CD4-positive, alpha-beta T cell treated with Interleukin-1 beta for 1 hour (primary cell): ENCODE measurements around the gene IPPK.

Experiments
- DNase-seq, 2 donors: peaks; one replicate each; pipeline ENCODE4 v3.0.0-alpha.2; 2020 to 2022

IPPK gene

DNA sequence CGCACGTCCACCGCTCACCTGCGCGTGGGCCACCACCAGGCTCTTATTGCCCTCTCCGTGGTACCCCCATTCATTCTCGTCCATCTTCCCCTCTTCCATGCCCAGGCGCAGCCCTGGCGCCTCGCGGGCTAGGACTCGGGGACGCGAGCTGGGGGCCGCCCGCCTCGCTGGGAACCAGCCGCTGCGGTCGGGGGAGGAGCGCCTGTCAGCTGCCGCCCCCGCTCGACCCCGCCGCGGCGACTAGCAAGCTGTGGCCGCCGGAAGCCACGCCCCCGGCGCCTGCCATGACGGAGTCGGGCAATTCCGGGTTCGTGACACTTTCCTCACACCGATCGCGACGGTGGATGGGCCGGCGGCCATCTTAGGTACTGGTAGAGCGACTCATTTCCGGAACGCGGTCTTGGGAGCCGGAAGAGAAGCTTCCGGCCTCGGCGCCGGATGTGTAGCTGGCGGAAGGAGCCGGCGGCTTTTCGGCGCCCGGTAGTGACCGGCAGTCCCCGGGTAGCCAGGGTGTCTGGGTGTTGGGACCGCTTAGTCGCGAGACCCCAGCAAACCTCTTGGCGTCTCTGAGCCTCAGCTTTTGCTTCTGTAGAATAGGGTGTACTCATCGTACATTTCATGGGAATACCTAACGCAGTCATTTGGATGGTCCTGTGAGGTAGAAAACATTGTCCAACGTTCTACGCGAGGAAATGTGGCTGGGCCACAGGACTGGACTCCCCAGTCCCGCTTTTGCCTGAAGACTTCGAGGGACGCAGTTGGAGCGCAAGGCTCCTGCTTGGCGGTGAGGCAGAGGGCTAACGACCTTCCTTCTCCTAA lies at the start of gene IPPK:
TSS of gene IPPK (minus strand) at position 242 of the 819 bp plus-strand sequence. CDS start at position 99, 143 bp downstream.
- peak; percentile 98 for DNase-seq

DNA sequence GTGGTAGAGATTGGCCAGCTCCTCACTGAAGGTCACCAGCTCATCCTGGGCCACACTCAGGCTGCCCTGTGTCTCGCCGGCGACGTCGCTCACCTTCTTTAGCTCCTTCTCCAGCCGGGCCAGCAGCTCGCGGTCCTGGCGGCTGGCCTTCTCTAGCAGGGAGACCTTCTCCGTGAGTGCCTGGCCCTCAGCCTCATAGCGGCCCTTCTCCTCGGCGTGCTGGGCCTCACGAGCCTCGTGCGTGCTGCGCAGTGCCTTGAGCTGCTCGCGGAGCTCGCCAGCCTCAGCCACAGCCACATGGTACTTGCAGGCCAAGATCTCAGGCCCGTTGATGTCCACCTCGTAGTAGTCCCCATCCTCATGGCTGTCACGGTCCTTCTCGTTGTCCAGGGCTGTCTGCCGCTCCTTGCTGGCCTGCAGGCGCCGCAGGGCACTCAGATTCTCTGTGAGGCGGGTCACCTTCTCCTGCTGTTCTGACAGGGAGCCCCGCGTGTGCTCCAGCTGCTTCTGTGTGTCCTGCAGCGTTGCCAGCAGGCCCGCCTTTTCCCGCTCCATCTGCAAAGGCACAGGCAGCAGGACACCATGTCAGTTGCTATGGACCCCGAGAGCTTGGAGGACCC lies 49.2 kb upstream of the IPPK start:
- DNase-seq = no peak

GRCh38 chr9:92718086-92719001 lies 48.4 kb upstream of the IPPK start:
- DNase-seq = no peak

- no peak for DNase-seq
Measured at GRCh38 chr9:92717201-92718085, 47.5 kb upstream of the IPPK start.

DNA sequence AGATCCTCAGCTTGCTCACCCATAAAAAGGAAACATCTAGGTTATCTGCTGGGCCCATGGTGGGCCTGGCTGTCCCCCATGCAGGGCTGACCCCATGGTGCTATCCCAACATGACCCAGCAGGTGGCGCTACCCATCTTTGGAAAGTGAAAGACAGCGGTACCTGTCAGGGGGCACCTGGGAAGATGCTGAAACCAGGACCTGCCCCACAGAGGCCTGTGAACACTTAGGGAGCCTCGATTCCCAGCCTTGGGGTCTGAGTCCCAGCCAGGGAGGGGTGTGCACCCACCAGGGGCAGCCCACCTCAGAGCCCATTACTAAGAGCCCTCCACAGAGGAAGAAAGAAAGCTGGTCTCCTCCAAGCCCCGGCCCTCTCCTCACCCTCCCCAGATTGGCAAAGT lies 46.6 kb upstream of the IPPK start:
- peak; percentile 70 to 80 for DNase-seq

DNA sequence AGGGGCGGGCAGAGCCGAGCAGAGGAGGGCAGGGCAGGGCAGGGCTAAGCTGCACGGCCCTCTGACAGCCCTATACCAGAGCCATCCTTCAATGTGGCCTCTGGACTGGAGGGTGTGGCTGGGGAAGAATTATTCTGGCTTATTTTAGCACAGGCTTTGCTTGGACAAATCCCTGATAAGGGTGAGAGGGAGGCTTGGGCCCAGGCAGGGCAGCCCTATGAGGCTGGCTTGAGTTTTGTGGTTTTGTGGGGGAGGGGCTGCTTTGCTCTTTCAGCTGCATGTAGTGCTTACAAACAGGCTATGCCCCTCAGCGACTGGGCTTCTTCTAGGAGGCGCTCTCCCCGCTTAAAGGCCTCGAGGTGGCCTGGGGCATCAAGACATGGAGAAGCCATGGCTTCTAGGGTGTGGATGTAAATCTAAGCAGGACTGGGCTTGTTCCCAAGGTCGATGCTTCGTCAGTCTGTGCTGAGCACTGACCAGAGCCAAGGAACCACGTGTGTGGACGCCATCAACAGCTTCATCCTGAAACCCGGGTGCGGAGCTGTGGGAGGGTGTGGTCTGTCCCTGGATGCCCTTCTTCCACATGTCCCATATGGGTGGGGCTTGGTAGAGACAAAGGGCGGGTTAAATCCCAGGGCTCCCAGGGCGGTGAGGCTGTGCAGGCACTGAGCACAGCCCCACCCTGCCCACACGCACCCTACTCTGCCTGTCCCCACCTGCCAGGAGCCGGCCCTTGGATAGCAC lies 45.7 kb upstream of the IPPK start:
- no peak for DNase-seq

- DNase-seq = no peak
Measured at GRCh38 chr9:92714787-92715487, 45.0 kb upstream of the IPPK start.

DNA sequence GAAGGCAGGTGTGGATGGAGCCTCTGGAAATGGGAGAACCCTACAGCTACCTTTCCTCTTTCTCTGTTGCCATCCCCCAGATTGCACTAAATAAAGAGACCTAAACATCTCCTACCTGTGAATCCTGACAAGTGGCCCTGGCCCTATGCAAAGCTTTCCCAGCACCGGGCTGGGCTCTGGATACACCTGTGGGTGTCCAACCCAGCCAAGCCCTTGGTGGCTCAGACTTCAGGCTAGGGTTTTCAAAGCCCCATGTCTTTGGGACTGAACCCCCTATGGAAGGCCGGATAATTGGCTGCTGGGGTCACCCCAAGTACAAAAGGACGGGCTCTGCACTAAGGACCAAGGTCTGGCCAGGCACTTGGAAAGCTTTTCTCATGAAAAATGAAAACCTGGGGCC lies 44.1 kb upstream of the IPPK start:
- no peak for DNase-seq

DNA sequence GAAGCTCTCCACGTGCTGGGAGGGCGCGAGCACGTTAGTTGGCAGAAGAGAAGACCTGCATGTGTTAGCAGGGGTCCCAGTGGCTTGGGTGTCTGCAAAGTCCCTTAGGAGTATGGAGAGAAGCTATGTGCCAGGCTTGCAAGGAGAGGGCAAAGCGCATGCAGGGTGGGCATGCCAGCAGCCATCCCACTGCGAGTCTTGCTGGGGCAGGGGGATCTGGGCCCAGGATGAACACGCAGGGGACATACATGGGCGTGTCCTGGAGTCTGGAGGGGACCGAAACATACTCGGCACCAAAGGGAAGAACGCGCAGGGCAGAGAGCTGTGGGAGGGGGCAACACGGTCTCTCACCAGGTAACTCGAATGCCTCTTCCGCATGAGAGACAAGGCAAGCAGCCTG lies 43.6 kb upstream of the IPPK start:
- no peak for DNase-seq

GRCh38 chr9:92712767-92713166 lies 42.8 kb upstream of the IPPK start:
- no peak for DNase-seq

GRCh38 chr9:92711844-92712243 lies 41.9 kb upstream of the IPPK start:
- DNase-seq = peak in 1 of 2 donors; percentile 27

- no peak for DNase-seq
Measured at GRCh38 chr9:92711146-92711545, 41.2 kb upstream of the IPPK start.

- no peak for DNase-seq
Measured at GRCh38 chr9:92710368-92710767, 40.4 kb upstream of the IPPK start.

DNA sequence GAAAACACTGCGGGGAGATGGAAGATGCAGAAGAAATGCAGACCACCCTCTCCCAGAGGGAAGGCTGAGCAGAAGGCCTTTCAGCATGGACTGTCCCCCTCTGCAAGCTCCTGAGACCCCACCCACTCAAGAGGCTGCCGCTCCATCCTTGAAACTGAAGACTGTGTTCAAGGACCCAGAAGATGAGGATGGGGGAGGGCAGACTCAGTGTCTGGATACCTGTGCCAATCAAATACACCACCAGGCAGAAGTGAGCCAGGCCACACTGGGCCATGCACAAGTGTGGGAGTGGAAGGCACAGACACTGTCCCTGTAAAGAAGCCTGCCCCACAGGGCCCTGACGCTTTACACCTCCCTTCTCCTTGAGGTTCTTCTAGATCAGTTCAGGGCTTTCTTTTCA lies 40.0 kb upstream of the IPPK start:
- DNase-seq = no peak

DNA sequence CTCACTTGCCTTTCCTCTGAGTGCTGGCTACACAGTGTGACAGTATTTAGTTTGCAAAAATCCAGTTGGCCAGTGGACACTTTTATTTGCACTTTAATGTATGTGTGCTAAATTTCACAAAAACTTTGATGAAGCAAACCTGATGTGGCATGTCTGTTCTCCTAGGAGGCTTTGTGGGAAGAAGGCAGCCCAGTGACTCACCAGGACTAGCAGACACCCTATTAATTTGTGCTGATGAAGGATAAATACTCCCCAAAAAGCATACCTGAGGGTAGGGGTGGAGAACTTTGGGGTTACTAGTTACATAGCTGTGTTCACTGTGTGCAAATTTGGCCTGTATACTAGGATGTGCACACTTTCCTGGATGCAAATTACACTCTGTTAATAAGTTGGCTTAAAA lies 39.3 kb upstream of the IPPK start:
- no peak for DNase-seq

DNA sequence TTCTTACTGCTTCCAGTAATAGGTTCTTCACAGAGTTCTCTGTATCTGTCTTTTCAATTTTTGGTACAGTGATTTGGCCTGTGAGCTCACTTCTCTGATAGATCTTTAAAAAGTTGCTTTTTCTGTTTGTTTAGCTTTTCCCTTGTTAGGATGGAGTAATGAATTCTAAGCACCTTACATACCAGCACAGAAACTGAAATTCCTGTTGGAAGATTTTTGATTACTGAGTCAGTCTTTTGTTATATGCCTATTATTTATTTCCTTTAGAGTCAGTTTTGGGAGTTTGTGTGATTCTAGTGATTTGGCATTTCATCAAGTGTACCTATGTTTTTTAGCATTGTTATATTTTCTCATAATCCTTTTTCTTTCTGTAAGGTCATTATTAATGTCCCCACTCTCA lies 37.6 kb upstream of the IPPK start:
- no peak for DNase-seq

DNA sequence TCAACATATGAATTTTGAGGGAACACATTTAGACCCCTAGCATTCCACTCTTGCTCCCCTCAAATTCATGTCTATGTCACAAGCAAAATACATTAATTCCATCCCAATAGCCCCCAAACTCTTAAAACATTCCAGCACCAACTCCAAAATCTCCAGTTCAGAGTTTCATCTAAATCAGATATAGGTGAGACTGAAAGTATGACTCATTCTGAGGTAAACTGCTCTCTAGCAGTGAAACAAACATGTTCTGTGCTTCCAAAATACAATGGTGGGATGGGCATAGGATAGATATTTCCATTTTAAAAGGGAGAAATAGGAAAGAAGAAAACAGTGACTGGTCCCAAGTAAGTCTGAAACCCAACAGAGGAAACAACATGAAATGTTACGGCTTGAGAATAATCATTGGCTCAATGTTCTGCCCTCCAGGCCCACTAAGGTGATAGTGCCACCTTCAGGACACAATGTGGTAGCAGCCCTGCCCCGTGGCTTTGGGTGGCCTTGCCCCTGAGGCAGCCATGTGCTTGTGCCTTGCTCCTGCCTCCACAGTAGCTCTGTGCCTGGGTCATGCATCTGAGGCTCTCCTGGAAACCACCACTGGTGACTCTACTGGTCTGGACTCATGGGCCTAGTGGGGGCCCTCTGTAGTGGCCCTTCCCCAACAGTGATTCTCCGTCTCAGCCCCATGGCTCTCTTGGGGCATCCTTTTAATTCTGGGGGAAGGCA lies 36.4 kb upstream of the IPPK start:
- peak; percentile 15 to 51 for DNase-seq

DNA sequence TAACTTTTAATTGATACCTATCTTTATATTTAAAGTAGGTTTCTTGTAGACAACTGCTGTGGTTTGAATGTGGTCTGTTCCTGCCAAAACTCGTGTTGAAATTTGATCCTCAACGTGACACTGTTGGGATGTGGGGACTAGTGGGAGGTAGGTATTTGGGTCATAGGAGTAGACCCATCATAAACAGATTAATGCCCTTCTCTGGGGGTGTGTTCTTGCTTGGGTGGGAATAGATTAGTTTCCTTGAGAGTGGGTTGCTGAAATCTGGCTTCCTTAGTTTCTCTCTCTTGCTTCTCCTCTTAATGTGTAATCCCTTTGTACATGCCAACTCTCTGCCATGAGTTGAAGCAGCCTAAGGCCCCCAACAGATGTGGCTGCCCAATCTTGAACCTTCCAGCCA lies 34.6 kb upstream of the IPPK start:
- DNase-seq = no peak

- DNase-seq = no peak
Measured at GRCh38 chr9:92696619-92697018, 26.7 kb upstream of the IPPK start.

- DNase-seq = no peak
Measured at GRCh38 chr9:92686954-92687353, 17.0 kb upstream of the IPPK start.
